MCF 10A (cell line): ENCODE measurements around the gene ADGRA3. TPM values are rescaled to one million over a fixed set of nuclear protein-coding genes. Genes with fewer than 3 reads are reported as not detected.

Experiments used
- BruUV-seq: library from RNA; stranded (reverse); fragments of 400-500 nt; replicated peaks from 2 replicates; lab custom pipeline; 2021; lab: Mats Ljungman, UMichigan
- CTCF ChIA-PET: fragments of 300-600 bp; sonication (Branson Sonifier 250); formaldehyde crosslinking; extraction: SDS; loops from one replicate; lab custom pipeline; 2021; ENCODE audit warnings: antibody characterized with exemption, inconsistent platforms; lab: Yijun Ruan, JAX
- POLR2A ChIA-PET: fragments of 300-600, 350-650 bp; sonication (Branson Sonifier 250); formaldehyde crosslinking; extraction: SDS; loops from one replicate; lab custom pipeline; 2020; ENCODE audit warnings: antibody characterized with exemption, inconsistent platforms; lab: Yijun Ruan, JAX
- DNase-seq: peaks from one replicate; pipeline ENCODE4 v3.0.0-alpha.2; 2018; ENCODE audit not compliant: unreplicated experiment
- H3K27ac Mint-ChIP-seq: one replicate; pipeline ENCODE4 v1.8.0; 2022; ENCODE audit warnings: mild to moderate bottlenecking, low read depth, mixed read lengths; ENCODE audit not compliant: unreplicated experiment
- H3K27me3 Mint-ChIP-seq: one replicate; pipeline ENCODE4 v1.8.0; 2022; ENCODE audit warnings: mixed read lengths; ENCODE audit not compliant: insufficient read depth, unreplicated experiment
- H3K36me3 Mint-ChIP-seq: one replicate; pipeline ENCODE4 v1.8.0; 2022; ENCODE audit warnings: mild to moderate bottlenecking, moderate library complexity, mixed read lengths; ENCODE audit not compliant: insufficient read depth, unreplicated experiment
- H3K4me1 Mint-ChIP-seq: one replicate; pipeline ENCODE4 v1.8.0; 2022; ENCODE audit warnings: mixed read lengths; ENCODE audit not compliant: insufficient read depth, unreplicated experiment
- H3K4me3 Mint-ChIP-seq: one replicate; pipeline ENCODE4 v1.8.0; 2022; ENCODE audit warnings: mild to moderate bottlenecking, moderate library complexity, mixed read lengths; ENCODE audit not compliant: unreplicated experiment
- H3K9me3 Mint-ChIP-seq: one replicate; pipeline ENCODE4 v1.8.0; 2022; ENCODE audit warnings: mixed read lengths; ENCODE audit not compliant: unreplicated experiment
- intact Hi-C: fragments of 100-400 bp; cut with micrococcal nuclease; formaldehyde crosslinking; loops from 2 replicates; pipeline ENCODE4 v1.14.1; 2022
- total RNA-seq: library from RNA; stranded (reverse); gene quantifications from 2 replicates; pipeline ENCODE4 v1.2.3, GENCODE V29; 2022
- TF ChIP-seq, protein P1 (sequence below): fragments of 200-600 bp; IDR thresholded peaks from one replicate; pipeline ENCODE4 v1.8.0; 2022; ENCODE audit warnings: antibody characterized with exemption, mild to moderate bottlenecking; ENCODE audit not compliant: unreplicated experiment

Gene ADGRA3
- total RNA-seq, 1 experiment from 2014 or later: 25.2 TPM

DNA sequence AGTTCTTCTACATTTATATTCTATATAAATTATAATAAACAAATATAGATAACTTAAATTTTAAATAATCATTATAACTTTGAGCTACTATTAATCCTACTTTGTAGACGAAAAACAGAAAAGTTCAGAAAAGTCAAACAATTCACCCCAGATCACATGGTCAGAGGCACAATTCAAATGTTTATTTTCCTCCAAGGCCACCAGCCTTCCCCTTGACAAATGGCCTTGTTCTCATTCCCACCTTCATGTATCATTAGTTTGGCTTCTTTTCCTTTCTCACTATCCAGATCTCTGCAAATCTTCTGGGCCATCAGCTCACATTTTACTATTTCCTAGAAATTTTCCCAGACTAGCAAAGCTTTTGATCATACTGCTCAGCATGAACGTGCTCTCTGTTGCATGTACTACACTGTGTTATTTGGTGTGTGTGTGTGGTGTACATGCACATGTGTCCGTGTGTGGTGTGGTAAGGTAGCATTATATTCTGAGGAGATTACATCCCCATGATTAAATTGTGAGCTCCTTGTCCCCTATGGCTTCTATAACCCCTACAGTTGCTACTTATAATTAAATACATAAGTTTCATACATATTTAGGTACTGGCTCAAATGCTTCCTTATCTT is 61.5 kb downstream of the ADGRA3 start:
- ChIA-PET POLR2A (interaction anchor here (0.6 to 2.1 kb wide), 7 partner anchors 14 to 480 kb away, joined by 3 to 7 read pairs (median 4); partner anchors contain the start of gene ADGRA3), CTCF (interaction anchor here (0.6 to 1.2 kb wide), 5 partner anchors 24 to 882 kb away, joined by 3 read pairs; no protein-coding TSS in a partner anchor)
- DNase-seq: no peak
- Mint-ChIP-seq H3K36me3 (peaks cover 6% of the 10 kb centered on the region), H3K27ac (peak overlapping the region; percentile 43), H3K4me1 (peaks cover 7% of the 10 kb centered on the region), H3K4me3 (no peak overlapping the region), H3K9me3 (no peaks in the 10 kb centered on the region), H3K27me3 (no peaks in the 10 kb centered on the region)
- BruUV-seq: no TSS peak
- intact Hi-C loops: loop anchor here (5.0 kb wide), 1 partner anchor 63 kb away; the partner anchor contains the start of gene ADGRA3
- TF ChIP-seq, protein P1, sequence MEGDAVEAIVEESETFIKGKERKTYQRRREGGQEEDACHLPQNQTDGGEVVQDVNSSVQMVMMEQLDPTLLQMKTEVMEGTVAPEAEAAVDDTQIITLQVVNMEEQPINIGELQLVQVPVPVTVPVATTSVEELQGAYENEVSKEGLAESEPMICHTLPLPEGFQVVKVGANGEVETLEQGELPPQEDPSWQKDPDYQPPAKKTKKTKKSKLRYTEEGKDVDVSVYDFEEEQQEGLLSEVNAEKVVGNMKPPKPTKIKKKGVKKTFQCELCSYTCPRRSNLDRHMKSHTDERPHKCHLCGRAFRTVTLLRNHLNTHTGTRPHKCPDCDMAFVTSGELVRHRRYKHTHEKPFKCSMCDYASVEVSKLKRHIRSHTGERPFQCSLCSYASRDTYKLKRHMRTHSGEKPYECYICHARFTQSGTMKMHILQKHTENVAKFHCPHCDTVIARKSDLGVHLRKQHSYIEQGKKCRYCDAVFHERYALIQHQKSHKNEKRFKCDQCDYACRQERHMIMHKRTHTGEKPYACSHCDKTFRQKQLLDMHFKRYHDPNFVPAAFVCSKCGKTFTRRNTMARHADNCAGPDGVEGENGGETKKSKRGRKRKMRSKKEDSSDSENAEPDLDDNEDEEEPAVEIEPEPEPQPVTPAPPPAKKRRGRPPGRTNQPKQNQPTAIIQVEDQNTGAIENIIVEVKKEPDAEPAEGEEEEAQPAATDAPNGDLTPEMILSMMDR: no peak

GRCh38 chr4:22444813-22445212 is 71.1 kb downstream of the ADGRA3 start:
- no TSS peak for BruUV-seq
- H3K36me3 Mint-ChIP-seq: peaks cover 32% of the 10 kb centered on the region
- no peak for DNase-seq
- H3K9me3 Mint-ChIP-seq: no peaks in the 10 kb centered on the region
- no peak overlapping the region for H3K27ac Mint-ChIP-seq
- ChIA-PET POLR2A (interaction anchor here (1.6 kb wide), 1 partner anchor 10 kb away, joined by 4 read pairs; no protein-coding TSS in a partner anchor), CTCF (interaction anchor here (1.0 to 2.5 kb wide), 2 partner anchors 10 to 656 kb away, joined by 4 to 13 read pairs; no protein-coding TSS in a partner anchor)
- TF ChIP-seq, protein P1: no peak
- H3K27me3 Mint-ChIP-seq: no peaks in the 10 kb centered on the region
- intact Hi-C loops: no loop called here
- no peak overlapping the region for H3K4me3 Mint-ChIP-seq
- no peaks in the 10 kb centered on the region for H3K4me1 Mint-ChIP-seq

- POLR2A ChIA-PET: no interaction called here
- Mint-ChIP-seq H3K36me3 (peaks cover 32% of the 10 kb centered on the region), H3K4me3 (no peak overlapping the region), H3K27me3 (no peaks in the 10 kb centered on the region), H3K9me3 (no peaks in the 10 kb centered on the region), H3K27ac (no peak overlapping the region), H3K4me1 (no peaks in the 10 kb centered on the region)
- intact Hi-C loops: no loop called here
- TF ChIP-seq, protein P1: no peak
- no peak for DNase-seq
- CTCF ChIA-PET: interaction anchor here (0.5 to 2.5 kb wide), 3 partner anchors 9 to 33 kb away, joined by 3 to 13 read pairs (median 6); no protein-coding TSS in a partner anchor
- no TSS peak for BruUV-seq
These were observed 72.9 kb downstream of the ADGRA3 start for GRCh38 chr4:22442956-22443355.

DNA sequence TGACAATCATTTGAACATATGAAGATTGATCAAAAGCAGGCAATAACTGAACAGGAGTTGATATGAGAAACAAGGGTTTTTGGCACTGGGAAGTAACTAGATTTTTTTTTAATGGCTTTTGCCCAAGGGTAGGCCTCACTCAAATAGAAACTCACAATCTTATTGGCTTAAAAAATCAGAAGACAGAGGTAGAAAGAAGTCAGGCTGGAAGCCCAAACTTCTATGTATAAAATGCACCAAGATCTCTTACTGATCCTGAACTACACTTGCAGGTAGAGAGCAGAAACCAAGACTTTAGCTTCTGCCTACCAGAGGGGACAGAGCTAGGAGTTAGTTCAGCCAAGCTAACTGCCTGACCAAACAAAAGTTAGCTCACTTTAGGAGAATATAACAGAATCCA is 74.9 kb downstream of the ADGRA3 start:
- H3K36me3 Mint-ChIP-seq: peaks cover 24% of the 10 kb centered on the region
- CTCF ChIA-PET: no interaction called here
- intact Hi-C loops: no loop called here

More for the DNA sequence above, 74.9 kb downstream of the ADGRA3 start:
- TF ChIP-seq, protein P1: no peak
- H3K27me3 Mint-ChIP-seq: no peaks in the 10 kb centered on the region
- POLR2A ChIA-PET: interaction anchor here (1.0 kb wide), 2 partner anchors 14 to 166 kb away, joined by 3 read pairs; no protein-coding TSS in a partner anchor
- no peak overlapping the region for H3K27ac Mint-ChIP-seq
- DNase-seq: no peak
- H3K4me1 Mint-ChIP-seq: no peaks in the 10 kb centered on the region
- no peaks in the 10 kb centered on the region for H3K9me3 Mint-ChIP-seq
- no TSS peak for BruUV-seq
- H3K4me3 Mint-ChIP-seq: no peak overlapping the region
